ENCODE results near the gene GPC4. TPM values are rescaled to one million over a fixed set of nuclear protein-coding genes. Genes with fewer than 3 reads are reported as not detected.

GPC4 gene
- polyA plus RNA-seq, 3 donors, result 0.03 to 0.59 (median 0.27) TPM

DNA sequence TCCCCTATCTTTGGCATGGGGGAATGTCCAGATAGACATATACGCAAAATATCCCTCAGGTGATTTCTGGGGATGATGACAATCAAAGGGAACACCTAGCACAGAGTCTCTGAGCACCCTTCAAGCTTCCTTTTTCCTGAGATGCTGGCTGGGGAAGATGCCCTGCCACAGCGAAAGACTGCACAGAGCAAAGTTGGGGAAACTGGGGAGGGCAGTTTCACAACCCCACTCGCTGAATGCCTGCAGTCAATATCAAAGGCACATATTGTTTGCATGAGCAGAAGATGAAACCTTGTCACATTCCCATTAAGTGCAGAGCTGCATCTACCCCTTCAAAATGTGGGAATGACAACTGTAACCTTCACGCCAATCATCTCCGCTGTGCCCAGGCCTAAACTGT, 2.6 kb downstream of the GPC4 start:
- Histone ChIP-seq H4K20me1 (ENCODE audit: insufficient read depth, low read length) (no peaks in the 10 kb centered on the region), H3K36me3 (replicated peaks in 1 of 2; ENCODE audit: control insufficient read depth in 1 of 2, insufficient read depth in 2 of 2, low read length in 2 of 2) (no peaks in the 10 kb centered on the region), H2AFZ (ENCODE audit: insufficient read depth, low read depth, low read length, poor library complexity, severe bottlenecking) (no peak overlapping the region), H3K4me2 (replicated peaks; ENCODE audit: extremely low read depth, low read length, poor library complexity, severe bottlenecking) (no peak overlapping the region), H3K9me3 (replicated peaks in 1 of 2; ENCODE audit: control insufficient read depth in 1 of 2, insufficient read depth in 1 of 2, low read length in 2 of 2) (peaks cover 0 to 27% of the 10 kb centered on the region in 2 donors), H3K9ac (ENCODE audit: insufficient read depth, low read length, poor library complexity, severe bottlenecking) (no peak overlapping the region), H3K27me3 (ENCODE audit: control insufficient read depth in 2 of 2, insufficient read depth in 2 of 2, low read length in 2 of 2) (peaks cover 42 to 69% of the 10 kb centered on the region in 2 donors), H3K27ac (ENCODE audit: low read depth in 1 of 2, low read length in 2 of 2) (no peak overlapping the region), H3K79me2 (ENCODE audit: insufficient read depth, low read length) (no peaks in the 10 kb centered on the region), H3K4me1 (ENCODE audit: control insufficient read depth in 1 of 2, insufficient read depth in 2 of 2, low read length in 2 of 2) (peaks cover 14 to 17% of the 10 kb centered on the region in 2 donors), H3K4me3 (replicated peaks in 1 of 3; ENCODE audit: low read depth in 2 of 3, low read length in 3 of 3) (no peak overlapping the region)
- no peak overlapping the region for H3K27ac Mint-ChIP-seq
- DNase-seq, result no peak
- TF ChIP-seq, protein P1, sequence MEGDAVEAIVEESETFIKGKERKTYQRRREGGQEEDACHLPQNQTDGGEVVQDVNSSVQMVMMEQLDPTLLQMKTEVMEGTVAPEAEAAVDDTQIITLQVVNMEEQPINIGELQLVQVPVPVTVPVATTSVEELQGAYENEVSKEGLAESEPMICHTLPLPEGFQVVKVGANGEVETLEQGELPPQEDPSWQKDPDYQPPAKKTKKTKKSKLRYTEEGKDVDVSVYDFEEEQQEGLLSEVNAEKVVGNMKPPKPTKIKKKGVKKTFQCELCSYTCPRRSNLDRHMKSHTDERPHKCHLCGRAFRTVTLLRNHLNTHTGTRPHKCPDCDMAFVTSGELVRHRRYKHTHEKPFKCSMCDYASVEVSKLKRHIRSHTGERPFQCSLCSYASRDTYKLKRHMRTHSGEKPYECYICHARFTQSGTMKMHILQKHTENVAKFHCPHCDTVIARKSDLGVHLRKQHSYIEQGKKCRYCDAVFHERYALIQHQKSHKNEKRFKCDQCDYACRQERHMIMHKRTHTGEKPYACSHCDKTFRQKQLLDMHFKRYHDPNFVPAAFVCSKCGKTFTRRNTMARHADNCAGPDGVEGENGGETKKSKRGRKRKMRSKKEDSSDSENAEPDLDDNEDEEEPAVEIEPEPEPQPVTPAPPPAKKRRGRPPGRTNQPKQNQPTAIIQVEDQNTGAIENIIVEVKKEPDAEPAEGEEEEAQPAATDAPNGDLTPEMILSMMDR (IDR thresholded peaks at IDR 0.05), result no peak
- peak overlapping the region in 1 of 2 donors; percentile 80 for H3K4me3 Mint-ChIP-seq
- H3K36me3 Mint-ChIP-seq, result no peaks in the 10 kb centered on the region
- H3K9me3 Mint-ChIP-seq, result peaks cover 0 to 24% (median 8%) of the 10 kb centered on the region in 7 donors
- intact Hi-C loops (cut with micrococcal nuclease), result no loop called here
- H3K27me3 Mint-ChIP-seq (ENCODE audit: low read depth in 3 of 3), result peaks cover 44 to 62% (median 60%) of the 10 kb centered on the region in 3 donors
- WGBS (ENCODE audit: insufficient coverage), result no CpG with 5 or more reads among the region's 5 CpGs
- H3K4me1 Mint-ChIP-seq, result peaks cover 13% of the 10 kb centered on the region

DNA sequence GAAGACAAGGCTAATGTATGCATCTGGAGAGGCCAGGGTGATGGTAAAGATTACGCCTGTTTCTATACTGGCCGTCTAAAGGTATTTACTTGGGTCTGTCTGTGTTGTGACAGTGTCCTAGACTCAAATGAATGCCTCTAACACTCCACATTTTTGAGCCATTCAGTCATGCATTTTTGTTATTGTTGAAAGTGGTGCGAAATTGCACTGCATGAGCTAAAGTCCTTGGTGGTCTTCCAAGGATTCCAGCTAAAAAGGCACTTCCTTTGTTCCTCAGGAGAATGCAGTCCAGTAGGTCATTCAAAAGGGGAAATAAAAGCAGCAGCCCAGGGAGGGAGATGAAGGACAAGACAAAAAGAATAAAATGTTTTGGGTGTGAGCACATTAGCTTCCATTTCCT, 3.0 kb downstream of the GPC4 start:
- intact Hi-C loops (cut with micrococcal nuclease), result no loop called here
- H3K27ac Mint-ChIP-seq, result no peak overlapping the region

More for the DNA sequence above, 3.0 kb downstream of the GPC4 start:
- Histone ChIP-seq H3K4me3 (replicated peaks in 1 of 3; ENCODE audit: low read depth in 2 of 3, low read length in 3 of 3) (no peak overlapping the region), H3K9ac (ENCODE audit: insufficient read depth, low read length, poor library complexity, severe bottlenecking) (no peak overlapping the region), H2AFZ (ENCODE audit: insufficient read depth, low read depth, low read length, poor library complexity, severe bottlenecking) (no peak overlapping the region), H3K4me2 (replicated peaks; ENCODE audit: extremely low read depth, low read length, poor library complexity, severe bottlenecking) (no peak overlapping the region), H3K4me1 (ENCODE audit: control insufficient read depth in 1 of 2, insufficient read depth in 2 of 2, low read length in 2 of 2) (peaks cover 14 to 17% of the 10 kb centered on the region in 2 donors), H3K9me3 (replicated peaks in 1 of 2; ENCODE audit: control insufficient read depth in 1 of 2, insufficient read depth in 1 of 2, low read length in 2 of 2) (peaks cover 0 to 24% of the 10 kb centered on the region in 2 donors), H4K20me1 (ENCODE audit: insufficient read depth, low read length) (no peaks in the 10 kb centered on the region), H3K27ac (ENCODE audit: low read depth in 1 of 2, low read length in 2 of 2) (no peak overlapping the region), H3K79me2 (ENCODE audit: insufficient read depth, low read length) (no peaks in the 10 kb centered on the region), H3K27me3 (ENCODE audit: control insufficient read depth in 2 of 2, insufficient read depth in 2 of 2, low read length in 2 of 2) (peaks cover 38 to 65% of the 10 kb centered on the region in 2 donors), H3K36me3 (replicated peaks in 1 of 2; ENCODE audit: control insufficient read depth in 1 of 2, insufficient read depth in 2 of 2, low read length in 2 of 2) (no peaks in the 10 kb centered on the region)
- Mint-ChIP-seq H3K27me3 (ENCODE audit: low read depth in 3 of 3) (peaks cover 39 to 57% (median 56%) of the 10 kb centered on the region in 3 donors), H3K9me3 (peaks cover 0 to 23% (median 8%) of the 10 kb centered on the region in 7 donors), H3K4me3 (peak overlapping the region in 1 of 2 donors; percentile 80), H3K36me3 (no peaks in the 10 kb centered on the region), H3K4me1 (peaks cover 13% of the 10 kb centered on the region)
- whole genome bisulfite sequencing (ENCODE audit: insufficient coverage), result 100% methylated on average over 1 of the region's 3 CpGs
- no peak for DNase-seq
- TF ChIP-seq, protein P1 (IDR thresholded peaks at IDR 0.05), result no peak

All from CD14-positive monocyte (primary cell).